HEK293 (cell line): ENCODE measurements around the gene WARS2.

Source experiments
- ZBTB8A ChIP-seq: fragments of 450-650 bp; formaldehyde crosslinking; IDR thresholded peaks from 2 replicates; pipeline ENCODE4 v1.5.1; 2016; ENCODE audit warnings: missing biosample characterization, missing genetic modification characterization
- TF ChIP-seq, protein P1 (sequence below): fragments of 450-650 bp; formaldehyde crosslinking; IDR thresholded peaks from 2 replicates; pipeline ENCODE4 v1.5.1; 2016; ENCODE audit warnings: missing biosample characterization, missing genetic modification characterization

DNA sequence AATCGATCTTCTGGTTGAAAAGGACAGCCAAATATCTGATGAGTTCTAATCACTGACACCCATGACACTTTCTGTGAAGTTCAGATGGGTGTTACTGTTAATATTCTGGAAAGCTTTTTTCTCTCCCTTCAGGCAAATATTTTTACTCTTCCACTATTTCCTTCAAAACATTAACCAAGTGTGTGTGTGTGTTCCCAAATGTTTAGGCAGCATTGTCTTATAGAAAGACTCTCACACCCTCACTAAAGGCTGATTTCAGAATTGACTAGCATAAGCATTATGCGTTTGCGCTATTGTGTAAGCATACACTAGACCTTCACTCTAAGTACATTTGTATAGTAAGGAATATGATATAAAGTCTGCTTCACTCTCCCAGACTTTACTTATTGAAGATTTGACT, 24.7 kb downstream of the WARS2 start:
- TF ChIP-seq, protein P1, sequence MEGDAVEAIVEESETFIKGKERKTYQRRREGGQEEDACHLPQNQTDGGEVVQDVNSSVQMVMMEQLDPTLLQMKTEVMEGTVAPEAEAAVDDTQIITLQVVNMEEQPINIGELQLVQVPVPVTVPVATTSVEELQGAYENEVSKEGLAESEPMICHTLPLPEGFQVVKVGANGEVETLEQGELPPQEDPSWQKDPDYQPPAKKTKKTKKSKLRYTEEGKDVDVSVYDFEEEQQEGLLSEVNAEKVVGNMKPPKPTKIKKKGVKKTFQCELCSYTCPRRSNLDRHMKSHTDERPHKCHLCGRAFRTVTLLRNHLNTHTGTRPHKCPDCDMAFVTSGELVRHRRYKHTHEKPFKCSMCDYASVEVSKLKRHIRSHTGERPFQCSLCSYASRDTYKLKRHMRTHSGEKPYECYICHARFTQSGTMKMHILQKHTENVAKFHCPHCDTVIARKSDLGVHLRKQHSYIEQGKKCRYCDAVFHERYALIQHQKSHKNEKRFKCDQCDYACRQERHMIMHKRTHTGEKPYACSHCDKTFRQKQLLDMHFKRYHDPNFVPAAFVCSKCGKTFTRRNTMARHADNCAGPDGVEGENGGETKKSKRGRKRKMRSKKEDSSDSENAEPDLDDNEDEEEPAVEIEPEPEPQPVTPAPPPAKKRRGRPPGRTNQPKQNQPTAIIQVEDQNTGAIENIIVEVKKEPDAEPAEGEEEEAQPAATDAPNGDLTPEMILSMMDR (tag by site-specific recombination), result no peak
- TF ChIP-seq ZBTB8A (tag by site-specific recombination), result no peak
